ENCODE results near the gene ASNS.

Gene ASNS

DNA sequence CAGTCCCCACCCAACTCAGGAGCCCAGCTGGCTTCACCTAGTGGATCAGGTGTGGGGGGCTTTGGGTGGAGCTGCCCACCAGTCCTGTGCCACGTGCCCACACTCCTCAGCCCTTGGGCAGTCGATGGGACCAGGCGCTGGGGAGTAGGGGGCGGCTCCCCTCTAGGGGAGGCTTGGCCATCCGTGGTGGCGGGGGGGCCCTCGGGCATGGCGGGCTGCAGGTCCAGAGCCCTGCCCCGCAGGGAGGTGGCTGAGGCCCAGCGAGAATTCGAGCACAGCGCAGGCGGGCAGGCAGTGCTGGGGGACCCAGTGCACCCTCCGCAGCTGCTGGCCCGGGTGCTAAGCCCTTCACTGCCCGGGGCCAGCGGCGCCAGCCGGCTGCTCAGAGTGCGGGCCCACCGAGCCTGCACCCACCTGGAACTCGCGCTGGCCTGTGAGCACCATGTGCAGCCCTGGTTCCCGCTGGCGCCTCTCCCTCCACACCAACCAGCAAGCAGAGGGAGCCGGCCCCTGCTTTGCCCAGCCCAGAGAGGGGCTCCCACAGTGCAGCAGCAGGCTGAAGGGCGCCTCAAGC, 29.3 kb downstream of the ASNS start:
- no peak for DNase-seq

DNA sequence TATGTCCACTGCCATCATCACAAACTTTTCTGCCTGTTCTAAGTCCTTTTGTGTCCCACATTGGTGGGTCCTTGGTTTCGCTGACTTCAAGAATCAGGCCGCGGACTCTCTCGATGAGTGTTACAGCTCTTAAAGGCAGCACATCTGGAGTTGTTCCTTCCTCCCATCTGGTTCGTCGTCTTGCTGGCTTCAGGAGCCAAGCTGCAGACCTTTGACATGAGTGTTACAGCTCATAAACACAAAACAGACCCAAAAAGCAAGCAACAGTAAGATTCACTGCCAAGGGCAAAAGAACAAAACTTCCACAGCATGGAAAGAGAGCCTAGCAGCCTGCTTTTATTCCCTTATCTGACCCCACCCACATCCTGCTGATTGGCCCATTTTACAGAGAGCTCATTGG, 30.2 kb downstream of the ASNS start:
- no peak for DNase-seq

DNA sequence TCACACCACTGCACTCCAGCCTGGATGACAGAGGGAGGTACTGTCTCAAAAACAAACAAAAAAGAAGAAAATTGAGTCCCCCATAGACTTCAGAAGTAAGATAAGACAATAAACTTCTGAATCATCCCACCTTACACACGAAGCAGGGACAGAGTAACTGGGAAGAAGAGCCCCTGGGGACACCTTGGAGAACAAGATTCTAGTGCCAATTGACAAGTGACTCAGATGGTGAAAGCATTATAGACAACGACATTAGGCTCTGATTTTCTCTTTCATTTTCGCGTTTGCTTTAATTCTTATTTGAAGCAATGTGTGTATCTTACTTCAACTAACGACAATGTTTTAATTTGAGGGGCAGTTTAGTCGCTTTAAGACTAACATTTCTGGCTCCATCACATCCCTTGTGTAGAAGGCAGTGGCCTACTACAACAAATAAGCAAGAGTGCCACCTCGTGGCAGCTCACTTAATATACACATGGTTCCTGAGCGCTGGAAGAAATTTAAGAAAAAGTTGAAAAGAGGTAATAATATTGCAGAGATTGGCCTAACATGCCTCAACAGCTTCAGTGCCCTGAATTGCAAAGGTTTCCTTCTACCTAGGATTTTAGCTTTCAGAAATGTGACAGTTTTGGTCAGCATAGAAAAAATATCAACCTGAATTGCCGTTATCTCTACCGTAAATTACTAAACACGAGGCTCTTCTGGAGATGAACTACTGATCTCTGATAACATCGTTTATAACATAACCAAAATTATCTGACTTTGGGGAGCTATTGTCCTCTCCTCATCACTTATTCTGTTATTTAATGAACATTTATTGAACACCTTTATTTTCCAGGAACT, 36.7 kb downstream of the ASNS start:
- peak; percentile 51 for DNase-seq

DNA sequence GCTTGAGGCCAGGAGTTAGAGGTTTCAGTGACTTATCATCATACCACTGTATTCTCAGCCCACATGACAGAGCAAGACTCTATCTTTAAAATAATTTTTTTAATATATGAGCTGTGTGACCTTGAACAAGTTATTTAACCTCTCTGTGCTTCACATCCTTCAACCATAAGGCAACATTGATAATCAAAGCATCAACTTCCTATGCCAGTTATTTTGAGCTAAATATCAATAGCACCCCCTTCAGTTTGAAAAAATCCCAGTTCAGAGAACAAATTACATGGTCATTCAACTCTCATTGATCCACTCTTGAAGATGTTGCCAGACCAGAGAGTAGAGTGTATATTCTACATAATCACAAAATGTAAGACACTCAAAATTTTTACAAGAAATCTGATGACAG, 53.0 kb downstream of the ASNS start:
- no peak for DNase-seq

DNA sequence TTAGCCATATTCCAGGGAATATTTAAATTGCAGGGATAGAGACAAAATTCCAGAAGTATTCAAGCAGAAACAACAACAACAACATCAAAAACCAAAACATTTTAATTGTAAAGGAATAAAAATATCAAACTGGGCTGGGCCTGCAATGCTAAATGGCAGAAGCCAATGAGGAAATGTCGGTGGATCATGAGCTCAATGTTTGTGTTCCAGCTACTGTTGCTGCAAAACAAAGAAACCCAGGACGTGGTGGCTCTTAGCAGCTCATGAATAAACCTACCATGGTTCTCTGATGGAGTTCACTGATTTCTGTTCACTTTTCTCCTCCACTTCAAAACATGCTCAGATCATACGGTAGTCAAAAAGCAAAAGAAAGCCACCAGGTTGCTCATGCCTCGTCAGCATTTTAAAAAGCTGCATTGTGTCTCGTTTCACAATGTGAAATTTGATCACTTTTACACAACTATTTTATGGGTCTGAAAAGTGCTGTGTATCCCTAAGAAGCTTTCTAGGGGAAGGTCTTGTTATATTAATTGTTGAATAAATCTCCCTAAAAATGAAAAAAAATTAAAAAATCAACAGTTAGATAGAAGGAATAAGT, 54.0 kb downstream of the ASNS start:
- no peak for DNase-seq

All from activated CD4-positive, alpha-beta T cell treated with anti-CD3 and anti-CD28 coated beads, Interleukin-2, amount 50 U/mL, for 16 hours (primary cell).